Osteocyte (in vitro differentiated cells): ENCODE results near the gene VIT. TPM values are rescaled to one million over a fixed set of nuclear protein-coding genes. Genes with fewer than 3 reads are reported as not detected.

Experiments used
- DNase-seq: peaks from one replicate; pipeline ENCODE4 v3.0.0; 2021; ENCODE audit warnings: mixed read lengths; ENCODE audit not compliant: unreplicated experiment; ENCODE audit errors: extremely low spot score
- H3K27ac Mint-ChIP-seq: one replicate; pipeline ENCODE4 v1.8.0; 2021; ENCODE audit warnings: mild to moderate bottlenecking, mixed read lengths; ENCODE audit not compliant: unreplicated experiment
- H3K27me3 Mint-ChIP-seq: one replicate; pipeline ENCODE4 v1.8.0; 2021; ENCODE audit warnings: mixed read lengths; ENCODE audit not compliant: unreplicated experiment
- H3K36me3 Mint-ChIP-seq: one replicate; pipeline ENCODE4 v1.8.0; 2021; ENCODE audit warnings: mixed read lengths; ENCODE audit not compliant: unreplicated experiment
- H3K4me1 Mint-ChIP-seq: one replicate; pipeline ENCODE4 v1.8.0; 2021; ENCODE audit warnings: mixed read lengths; ENCODE audit not compliant: unreplicated experiment
- H3K4me3 Mint-ChIP-seq: one replicate; pipeline ENCODE4 v1.8.0; 2021; ENCODE audit warnings: mild to moderate bottlenecking, moderate library complexity, mixed read lengths; ENCODE audit not compliant: unreplicated experiment
- H3K9me3 Mint-ChIP-seq: one replicate; pipeline ENCODE4 v1.8.0; 2021; ENCODE audit warnings: mixed read lengths; ENCODE audit not compliant: unreplicated experiment
- total RNA-seq: library from RNA; stranded (reverse); gene quantifications from 2 replicates; pipeline ENCODE4 v1.2.1, GENCODE V29; 2021
- TF ChIP-seq, protein P1 (sequence below): fragments of 200-600 bp; sonication (generic); IDR thresholded peaks from 2 replicates; pipeline ENCODE4 v1.5.0; 2021; ENCODE audit warnings: antibody characterized with exemption, mild to moderate bottlenecking, moderate library complexity

The VIT gene
- total RNA-seq, 1 donor from 2014 or later = 11.4 TPM

DNA sequence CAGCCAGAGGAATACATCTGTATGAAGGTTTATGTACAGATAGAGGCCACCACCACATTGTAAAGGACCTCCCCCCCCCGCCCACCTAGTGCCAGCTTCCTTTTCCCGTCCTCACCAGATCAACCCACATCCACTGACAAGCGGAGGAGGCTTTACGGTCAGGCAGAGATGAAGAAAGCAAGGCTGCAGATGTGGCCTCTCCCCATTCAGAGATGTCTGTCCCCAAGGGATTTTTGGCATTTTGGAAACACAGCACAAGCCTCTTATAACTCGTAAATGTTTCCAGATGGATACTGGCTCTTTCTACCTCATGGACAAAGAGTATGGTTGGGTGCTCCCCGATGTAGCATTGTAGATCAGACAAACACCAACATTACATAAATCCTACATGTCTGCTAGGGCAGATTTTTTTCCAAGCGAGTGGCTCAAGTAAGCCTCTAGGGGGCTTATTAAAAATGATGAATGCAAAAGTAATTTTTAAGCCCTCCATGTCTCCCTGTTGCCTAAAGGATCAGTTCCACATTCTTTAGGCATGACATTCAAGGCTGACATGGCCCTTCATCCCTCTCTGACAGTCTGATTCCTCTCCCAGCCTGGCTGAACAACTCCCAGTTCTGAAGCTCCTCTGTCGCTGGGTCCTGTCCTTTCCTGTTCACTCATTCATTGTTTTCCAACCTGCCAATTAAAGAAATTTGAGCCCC, 11.7 kb downstream of the VIT start:
- Mint-ChIP-seq H3K36me3 (no peaks in the 10 kb centered on the region), H3K27ac (peak overlapping the region; percentile 96)
- no peak for DNase-seq

DNA sequence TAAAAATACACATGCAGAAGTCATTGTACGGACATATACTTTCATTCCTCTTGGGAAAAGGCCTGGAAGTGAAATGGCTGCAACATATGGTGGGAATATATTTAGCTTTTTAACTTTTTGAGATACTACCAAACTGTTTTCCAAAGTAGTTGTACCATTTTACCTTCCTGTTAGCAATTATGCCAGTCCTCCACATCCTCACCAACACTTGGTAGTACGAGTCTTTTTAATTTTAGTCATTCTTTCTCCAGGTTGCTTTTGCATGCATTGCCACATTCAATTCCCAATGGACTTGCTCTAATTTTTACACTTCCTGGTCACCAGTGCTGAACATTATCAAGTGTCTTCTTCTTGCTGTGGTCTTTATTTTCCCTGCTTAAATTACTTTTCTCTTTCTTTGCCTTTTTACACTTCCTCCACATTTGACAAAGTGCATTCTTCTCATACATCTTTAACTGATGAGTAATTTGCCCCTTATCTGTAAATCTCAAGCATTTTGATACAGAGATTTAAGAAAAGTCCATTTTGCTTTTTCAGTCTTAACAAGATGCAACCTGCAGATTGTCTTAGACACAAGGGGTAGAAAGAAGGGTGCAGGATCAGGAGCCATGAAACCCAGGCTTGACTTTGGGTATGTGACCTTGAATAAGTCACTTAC, 14.5 kb downstream of the VIT start:
- H3K4me1 Mint-ChIP-seq = peaks cover 34% of the 10 kb centered on the region
- no peak overlapping the region for H3K27ac Mint-ChIP-seq
- no peaks in the 10 kb centered on the region for H3K27me3 Mint-ChIP-seq
- no peak for DNase-seq
- peaks cover 5% of the 10 kb centered on the region for H3K9me3 Mint-ChIP-seq
- H3K4me3 Mint-ChIP-seq = no peak overlapping the region
- H3K36me3 Mint-ChIP-seq = no peaks in the 10 kb centered on the region
- TF ChIP-seq, protein P1, sequence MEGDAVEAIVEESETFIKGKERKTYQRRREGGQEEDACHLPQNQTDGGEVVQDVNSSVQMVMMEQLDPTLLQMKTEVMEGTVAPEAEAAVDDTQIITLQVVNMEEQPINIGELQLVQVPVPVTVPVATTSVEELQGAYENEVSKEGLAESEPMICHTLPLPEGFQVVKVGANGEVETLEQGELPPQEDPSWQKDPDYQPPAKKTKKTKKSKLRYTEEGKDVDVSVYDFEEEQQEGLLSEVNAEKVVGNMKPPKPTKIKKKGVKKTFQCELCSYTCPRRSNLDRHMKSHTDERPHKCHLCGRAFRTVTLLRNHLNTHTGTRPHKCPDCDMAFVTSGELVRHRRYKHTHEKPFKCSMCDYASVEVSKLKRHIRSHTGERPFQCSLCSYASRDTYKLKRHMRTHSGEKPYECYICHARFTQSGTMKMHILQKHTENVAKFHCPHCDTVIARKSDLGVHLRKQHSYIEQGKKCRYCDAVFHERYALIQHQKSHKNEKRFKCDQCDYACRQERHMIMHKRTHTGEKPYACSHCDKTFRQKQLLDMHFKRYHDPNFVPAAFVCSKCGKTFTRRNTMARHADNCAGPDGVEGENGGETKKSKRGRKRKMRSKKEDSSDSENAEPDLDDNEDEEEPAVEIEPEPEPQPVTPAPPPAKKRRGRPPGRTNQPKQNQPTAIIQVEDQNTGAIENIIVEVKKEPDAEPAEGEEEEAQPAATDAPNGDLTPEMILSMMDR = no peak

More for the DNA sequence above, 11.7 kb downstream of the VIT start:
- Mint-ChIP-seq H3K27me3 (no peaks in the 10 kb centered on the region), H3K4me3 (peak overlapping the region; percentile 36), H3K4me1 (peaks cover 55% of the 10 kb centered on the region), H3K9me3 (peaks cover 5% of the 10 kb centered on the region)
- TF ChIP-seq, protein P1 = peak; percentile 50

DNA sequence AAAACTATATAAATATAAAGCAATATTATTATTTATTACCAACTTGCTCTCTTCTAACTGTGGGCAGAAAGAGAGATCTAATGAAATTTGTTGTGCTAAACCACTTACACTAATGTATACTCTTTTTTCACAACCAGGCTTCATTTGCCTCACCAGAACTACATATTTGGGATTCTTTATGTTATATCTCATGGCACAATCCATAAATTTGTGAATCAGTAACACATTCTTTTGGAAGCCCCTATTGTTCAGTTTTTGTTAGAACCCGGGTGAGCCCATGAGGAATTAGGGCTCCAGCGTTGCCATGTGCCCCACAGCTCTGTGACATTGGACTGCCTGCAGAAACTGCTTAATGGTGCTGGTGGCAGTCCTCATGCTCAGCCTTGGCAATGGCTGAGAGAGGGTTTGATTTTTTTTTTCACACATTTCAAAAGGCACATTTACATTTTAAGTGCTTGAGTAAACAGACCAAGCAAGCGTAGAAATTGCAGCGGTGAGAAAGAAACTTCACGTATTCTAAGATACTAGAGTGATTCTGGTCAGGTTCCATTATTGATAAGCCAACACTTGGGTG, 15.3 kb downstream of the VIT start:
- no peak for DNase-seq
- H3K36me3 Mint-ChIP-seq = no peaks in the 10 kb centered on the region
- TF ChIP-seq, protein P1 = no peak
- no peaks in the 10 kb centered on the region for H3K27me3 Mint-ChIP-seq
- H3K9me3 Mint-ChIP-seq = peaks cover 5% of the 10 kb centered on the region
- no peak overlapping the region for H3K4me3 Mint-ChIP-seq
- peaks cover 29% of the 10 kb centered on the region for H3K4me1 Mint-ChIP-seq
- no peak overlapping the region for H3K27ac Mint-ChIP-seq

DNA sequence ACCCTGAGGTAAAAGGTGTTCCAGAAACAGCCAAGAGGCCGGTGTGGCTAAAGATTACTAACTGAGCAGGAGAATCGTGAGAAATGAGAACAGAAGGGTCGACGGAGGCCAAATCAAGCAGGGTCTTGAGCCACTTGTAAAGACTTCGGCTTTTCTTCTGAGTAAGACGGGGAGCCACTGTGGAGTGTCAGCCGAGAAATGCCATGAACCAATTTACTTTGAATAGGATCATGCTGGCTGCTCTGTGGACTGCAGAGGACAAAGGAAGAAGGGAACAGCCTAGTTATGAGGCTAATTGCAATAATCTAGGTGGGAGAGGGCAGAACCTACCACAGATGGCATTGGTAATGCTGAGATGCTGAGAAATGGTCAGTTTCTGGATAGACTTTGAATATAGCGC, 16.8 kb downstream of the VIT start:
- Mint-ChIP-seq H3K27ac (no peak overlapping the region), H3K9me3 (peaks cover 5% of the 10 kb centered on the region), H3K4me3 (no peak overlapping the region), H3K27me3 (no peaks in the 10 kb centered on the region), H3K4me1 (peaks cover 16% of the 10 kb centered on the region), H3K36me3 (no peaks in the 10 kb centered on the region)
- no peak for DNase-seq
- TF ChIP-seq, protein P1 = no peak

DNA sequence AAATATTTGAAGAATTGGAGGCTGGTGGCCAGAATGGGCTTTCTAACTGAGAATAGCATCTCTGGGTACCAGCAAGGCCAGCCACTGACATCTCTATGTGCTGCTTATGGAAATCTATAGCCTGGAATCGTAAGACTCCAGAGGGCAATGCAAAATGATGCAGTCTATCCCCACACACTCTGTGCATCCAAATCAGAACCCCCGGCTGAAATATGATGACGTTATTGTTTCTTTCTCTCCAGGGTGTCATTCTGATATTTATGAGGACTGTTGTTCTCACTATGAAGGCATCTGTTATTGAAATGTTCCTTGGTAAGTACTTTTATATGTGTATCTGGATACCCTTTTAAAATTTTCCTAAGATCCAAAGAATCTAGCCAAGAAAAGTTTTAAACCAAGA, 19.6 kb downstream of the VIT start:
- TF ChIP-seq, protein P1 = no peak
- Mint-ChIP-seq H3K4me1 (peaks cover 7% of the 10 kb centered on the region), H3K36me3 (peaks cover 6% of the 10 kb centered on the region), H3K9me3 (peaks cover 7% of the 10 kb centered on the region), H3K27ac (no peak overlapping the region), H3K4me3 (no peak overlapping the region), H3K27me3 (no peaks in the 10 kb centered on the region)
- DNase-seq = no peak
